Measurements from ENCODE around the gene MAML2.

MAML2 gene

DNA sequence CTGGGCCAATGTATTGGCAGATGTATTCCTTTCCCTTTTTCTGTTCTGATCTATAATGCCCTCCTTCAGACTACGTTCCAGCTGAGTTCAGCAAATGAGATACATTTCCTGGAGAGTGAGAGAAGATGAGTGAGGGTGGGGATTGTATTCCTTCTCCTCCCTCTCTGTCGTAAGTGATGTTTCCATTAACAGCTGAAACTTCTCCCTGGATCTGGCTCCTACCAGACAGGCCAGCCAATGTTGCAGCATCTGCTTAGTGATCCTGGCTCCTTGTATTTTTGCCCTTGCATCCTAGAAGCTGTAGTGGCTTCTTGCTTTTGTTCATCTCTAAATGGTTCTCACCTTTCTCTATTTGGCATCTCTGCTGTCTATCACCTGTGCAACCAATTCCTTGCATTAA is 370.9 kb downstream of the MAML2 start:
- no peak for TF ChIP-seq CTCF (IDR thresholded peaks at IDR 0.05; ENCODE audit: insufficient read depth, missing control alignments)
- DNase-seq (ENCODE audit: insufficient read length, low spot score) (no peak), FAIRE-seq (no peak)

GRCh38 chr11:95968585-95968984 is 374.4 kb downstream of the MAML2 start:
- no peak for TF ChIP-seq CTCF (IDR thresholded peaks at IDR 0.05; ENCODE audit: insufficient read depth, missing control alignments)
- FAIRE-seq (no peak), DNase-seq (ENCODE audit: insufficient read length, low spot score) (no peak)

DNA sequence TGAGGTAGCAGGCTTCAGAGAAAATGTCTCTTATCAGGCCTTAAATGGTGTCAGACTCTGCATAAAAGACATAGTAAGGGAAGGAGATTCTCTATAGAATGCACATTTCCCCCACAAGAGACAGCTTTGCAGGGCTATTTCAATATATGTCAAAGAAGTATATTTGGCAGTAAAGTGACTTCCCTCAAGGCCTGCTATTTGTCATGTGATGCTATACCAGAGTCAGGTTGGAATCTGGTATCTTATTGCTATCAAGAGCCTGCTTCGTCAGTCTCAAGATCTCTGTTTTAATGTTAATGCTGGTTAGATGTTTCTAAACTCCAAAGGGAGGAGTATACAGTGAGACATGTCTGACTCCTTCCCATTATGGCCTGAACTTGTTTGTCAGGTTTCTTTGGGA is 378.7 kb downstream of the MAML2 start:
- DNase-seq (ENCODE audit: insufficient read length, low spot score) (no peak), FAIRE-seq (no peak)
- no peak for TF ChIP-seq CTCF (IDR thresholded peaks at IDR 0.05; ENCODE audit: insufficient read depth, missing control alignments)

GRCh38 chr11:95961758-95962157 is 381.2 kb downstream of the MAML2 start:
- DNase-seq (ENCODE audit: insufficient read length, low spot score) (no peak), FAIRE-seq (no peak)
- TF ChIP-seq CTCF (IDR thresholded peaks at IDR 0.05; ENCODE audit: insufficient read depth, missing control alignments): no peak

GRCh38 chr11:95950905-95951304 is 392.1 kb downstream of the MAML2 start:
- no peak for FAIRE-seq
- DNase-seq (ENCODE audit: insufficient read length, low spot score): no peak
- no peak for TF ChIP-seq CTCF (IDR thresholded peaks at IDR 0.05; ENCODE audit: insufficient read depth, missing control alignments)

DNA sequence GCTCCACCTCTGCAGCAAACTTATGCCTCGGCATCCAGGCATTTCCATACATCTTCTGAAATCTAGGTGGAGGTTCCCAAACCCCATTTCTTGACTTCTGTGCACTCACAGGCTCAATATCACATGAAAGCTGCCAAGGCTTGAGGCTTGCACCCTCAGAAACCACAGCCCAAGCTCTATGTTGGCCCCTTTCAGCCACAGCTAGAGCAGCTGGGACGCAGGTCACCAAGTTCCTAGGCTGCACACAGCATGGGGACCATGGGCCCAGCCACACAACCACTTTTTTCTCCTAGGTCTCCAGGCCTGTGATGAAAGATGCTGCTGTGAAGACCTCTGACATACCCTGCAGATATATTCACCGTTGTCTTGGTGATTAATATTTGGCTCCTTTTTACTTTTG is 394.4 kb downstream of the MAML2 start:
- TF ChIP-seq CTCF (IDR thresholded peaks at IDR 0.05; ENCODE audit: insufficient read depth, missing control alignments): no peak
- DNase-seq (ENCODE audit: insufficient read length, low spot score) (no peak), FAIRE-seq (no peak)

- FAIRE-seq (no peak), DNase-seq (ENCODE audit: insufficient read length, low spot score) (no peak)
- no peak for TF ChIP-seq CTCF (IDR thresholded peaks at IDR 0.05; ENCODE audit: insufficient read depth, missing control alignments)
These were observed 398.4 kb downstream of the MAML2 start for GRCh38 chr11:95944623-95945022.
